Smooth muscle cell (in vitro differentiated cells): ENCODE measurements around the gene CSNK1A1. TPM values are rescaled to one million over a fixed set of nuclear protein-coding genes. Genes with fewer than 3 reads are reported as not detected.

Source experiments
- DNase-seq: peaks from one replicate; lab custom pipeline; 2025; ENCODE audit not compliant: unreplicated experiment; lab: John Stamatoyannopoulos, UW
- H2AFZ ChIP-seq: fragments of 200-600 bp; sonication (generic); 2 replicates; pipeline ENCODE4 v1.6.0; 2016; ENCODE audit warnings: antibody characterized with exemption, low read depth, mild to moderate bottlenecking
- H3F3A ChIP-seq: fragments of 200-600 bp; sonication (generic); 2 replicates; pipeline ENCODE4 v1.6.0; 2017; ENCODE audit warnings: antibody characterized with exemption, low read depth
- H3K27ac ChIP-seq: fragments of 200-600 bp; sonication (generic); 2 replicates; pipeline ENCODE4 v1.5.1; 2016; ENCODE audit warnings: low read depth, mild to moderate bottlenecking
- H3K27me3 ChIP-seq: fragments of 200-600 bp; sonication (generic); 2 replicates; pipeline ENCODE4 v1.6.1; 2016; ENCODE audit warnings: low read depth, mild to moderate bottlenecking
- H3K36me3 ChIP-seq: fragments of 200-600 bp; sonication (generic); 2 replicates; pipeline ENCODE4 v1.5.1; 2016; ENCODE audit warnings: low read depth
- H3K4me1 ChIP-seq: fragments of 200-600 bp; sonication (generic); 2 replicates; pipeline ENCODE4 v1.5.1; 2016; ENCODE audit warnings: low read depth
- H3K4me2 ChIP-seq: fragments of 200-600 bp; sonication (generic); 2 replicates; pipeline ENCODE4 v1.6.0; 2016; ENCODE audit warnings: mild to moderate bottlenecking
- H3K4me3 ChIP-seq: fragments of 200-600 bp; sonication (generic); 2 replicates; pipeline ENCODE4 v1.5.1; 2016; ENCODE audit warnings: mild to moderate bottlenecking
- H3K79me2 ChIP-seq: fragments of 200-600 bp; sonication (generic); 2 replicates; pipeline ENCODE4 v1.6.0; 2016; ENCODE audit warnings: low read depth, mild to moderate bottlenecking
- H3K9ac ChIP-seq: fragments of 200-600 bp; sonication (generic); 2 replicates; pipeline ENCODE4 v1.6.0; 2016; ENCODE audit warnings: low read depth
- H3K9me3 ChIP-seq: fragments of 200-600 bp; sonication (generic); replicated peaks from 2 replicates; pipeline ENCODE4 v1.5.1; 2016; ENCODE audit warnings: low read depth
- H4K20me1 ChIP-seq: fragments of 200-600 bp; sonication (generic); 2 replicates; pipeline ENCODE4 v1.6.0; 2016; ENCODE audit warnings: low read depth
- WGBS: methylation state at CpG from one replicate; pipeline ENCODE4 v1.1.7; 2016; ENCODE audit warnings: low lambda C conversion rate; 5-methylcytosine and 5-hydroxymethylcytosine counted together
- polyA plus RNA-seq: library from polyadenylated mRNA; unstranded; fragments of >200 nt; fragmentation: Nextera tagmentation; extraction: Ambion mirVana; gene quantifications from 2 replicates; pipeline ENCODE4 v1.2.1, GENCODE V29; 2016
- total RNA-seq: library from RNA; depleted of rRNA; stranded (reverse); fragments of >200 nt; gene quantifications from 2 replicates; pipeline ENCODE4 v1.2.3, GENCODE V29; 2014
- TF ChIP-seq, protein P1 (sequence below): fragments of 200-600 bp; sonication (generic); IDR thresholded peaks from 2 replicates; pipeline ENCODE4 v1.5.1; 2017; ENCODE audit warnings: borderline replicate concordance, mild to moderate bottlenecking, antibody characterized with exemption; ENCODE audit not compliant: insufficient read depth, poor library complexity, severe bottlenecking

CSNK1A1 gene
- total and polyA plus RNA-seq, 2 experiments from 2014 or later: 129 to 294 TPM

DNA sequence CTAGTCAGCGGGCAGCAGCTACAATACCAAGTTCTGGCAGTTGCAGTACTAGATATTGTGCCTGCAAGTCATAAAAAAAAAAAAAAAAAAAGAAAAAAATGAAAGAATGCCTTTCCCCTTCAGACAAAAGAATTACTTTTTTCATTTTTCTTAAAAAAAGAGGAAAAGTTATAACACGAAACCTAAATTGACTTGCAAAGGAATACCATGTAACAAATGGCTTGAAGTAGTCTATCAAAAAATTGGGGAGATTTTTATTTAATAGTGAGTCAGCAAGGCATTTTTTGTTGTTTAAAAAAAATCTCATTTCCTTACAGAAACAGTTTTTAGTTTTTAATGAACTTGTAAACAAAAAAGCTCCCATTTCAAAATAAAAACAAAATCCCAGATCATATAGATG lies 55.6 kb downstream of the CSNK1A1 start:
- peaks cover 12% of the 10 kb centered on the region for H3K4me1 ChIP-seq
- no peak overlapping the region for H2AFZ ChIP-seq
- H3K9me3 ChIP-seq: no peaks in the 10 kb centered on the region
- DNase-seq: no peak
- no peaks in the 10 kb centered on the region for H3K27me3 ChIP-seq
- H3K79me2 ChIP-seq: peaks cover 18% of the 10 kb centered on the region
- H4K20me1 ChIP-seq: peaks cover 43% of the 10 kb centered on the region
- H3K4me3 ChIP-seq: no peak overlapping the region
- peak overlapping the region; percentile 82 for H3K27ac ChIP-seq
- peaks cover 16% of the 10 kb centered on the region for H3K36me3 ChIP-seq
- WGBS: 94% methylated on average over 2 of the region's 2 CpGs
- TF ChIP-seq, protein P1, sequence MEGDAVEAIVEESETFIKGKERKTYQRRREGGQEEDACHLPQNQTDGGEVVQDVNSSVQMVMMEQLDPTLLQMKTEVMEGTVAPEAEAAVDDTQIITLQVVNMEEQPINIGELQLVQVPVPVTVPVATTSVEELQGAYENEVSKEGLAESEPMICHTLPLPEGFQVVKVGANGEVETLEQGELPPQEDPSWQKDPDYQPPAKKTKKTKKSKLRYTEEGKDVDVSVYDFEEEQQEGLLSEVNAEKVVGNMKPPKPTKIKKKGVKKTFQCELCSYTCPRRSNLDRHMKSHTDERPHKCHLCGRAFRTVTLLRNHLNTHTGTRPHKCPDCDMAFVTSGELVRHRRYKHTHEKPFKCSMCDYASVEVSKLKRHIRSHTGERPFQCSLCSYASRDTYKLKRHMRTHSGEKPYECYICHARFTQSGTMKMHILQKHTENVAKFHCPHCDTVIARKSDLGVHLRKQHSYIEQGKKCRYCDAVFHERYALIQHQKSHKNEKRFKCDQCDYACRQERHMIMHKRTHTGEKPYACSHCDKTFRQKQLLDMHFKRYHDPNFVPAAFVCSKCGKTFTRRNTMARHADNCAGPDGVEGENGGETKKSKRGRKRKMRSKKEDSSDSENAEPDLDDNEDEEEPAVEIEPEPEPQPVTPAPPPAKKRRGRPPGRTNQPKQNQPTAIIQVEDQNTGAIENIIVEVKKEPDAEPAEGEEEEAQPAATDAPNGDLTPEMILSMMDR: no peak
- peaks cover 39% of the 10 kb centered on the region for H3F3A ChIP-seq
- no peak overlapping the region for H3K9ac ChIP-seq
- H3K4me2 ChIP-seq: no peak overlapping the region

DNA sequence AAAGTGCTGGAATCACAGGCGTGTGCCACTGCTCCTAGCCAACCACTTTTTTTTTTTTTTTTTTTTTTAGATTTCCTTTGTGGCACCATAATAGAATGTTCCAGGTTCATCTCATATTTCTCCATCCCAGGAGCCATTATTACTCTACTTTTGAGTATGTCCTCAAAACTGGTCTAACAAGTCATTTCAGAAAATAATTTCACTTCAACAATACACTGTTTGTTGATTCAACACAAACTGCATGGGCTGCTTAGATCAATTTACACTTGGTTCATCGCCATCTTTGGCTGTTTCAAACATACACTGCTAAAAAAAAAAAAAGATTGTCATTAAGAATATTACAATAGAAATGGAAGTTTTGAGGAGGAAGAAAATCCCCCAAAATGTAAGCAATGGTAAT lies 57.9 kb downstream of the CSNK1A1 start:
- no peak for DNase-seq
- Histone ChIP-seq H3K36me3 (peaks cover 5% of the 10 kb centered on the region), H3K9ac (no peak overlapping the region), H3K4me2 (no peak overlapping the region), H3K4me3 (no peak overlapping the region), H3K9me3 (no peaks in the 10 kb centered on the region), H3K27ac (peak overlapping the region; percentile 82), H4K20me1 (peaks cover 23% of the 10 kb centered on the region), H3K27me3 (no peaks in the 10 kb centered on the region), H3K4me1 (peaks cover 11% of the 10 kb centered on the region), H2AFZ (no peak overlapping the region), H3K79me2 (peaks cover 4% of the 10 kb centered on the region), H3F3A (peaks cover 32% of the 10 kb centered on the region)
- TF ChIP-seq, protein P1: no peak
- WGBS: 89% methylated on average over 2 of the region's 2 CpGs

DNA sequence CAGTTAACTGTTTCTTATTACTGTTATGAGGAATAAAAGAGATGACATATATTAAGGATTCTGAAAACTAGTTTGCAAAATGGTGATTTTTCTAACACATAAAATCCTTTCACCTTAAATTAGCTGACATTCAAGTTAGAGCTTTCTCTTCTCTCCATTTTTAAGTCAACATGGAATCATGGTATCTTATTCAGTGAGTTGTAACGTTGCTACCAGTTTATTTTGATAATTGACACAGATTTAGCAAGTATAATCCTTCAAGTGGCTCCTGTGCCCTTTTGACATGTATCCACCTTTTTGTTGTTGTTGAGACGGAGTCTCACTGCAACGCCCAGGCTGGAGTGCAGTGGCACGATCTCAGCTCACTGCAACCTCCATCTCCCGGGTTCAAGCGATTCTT lies 58.5 kb downstream of the CSNK1A1 start:
- H3K9ac ChIP-seq: no peak overlapping the region
- WGBS: 92% methylated on average over 6 of the region's 6 CpGs
- peaks cover 4% of the 10 kb centered on the region for H3K79me2 ChIP-seq
- peak overlapping the region; percentile 82 for H3K27ac ChIP-seq
- H3K4me3 ChIP-seq: no peak overlapping the region
- H3F3A ChIP-seq: peaks cover 31% of the 10 kb centered on the region
- no peak for DNase-seq
- H3K27me3 ChIP-seq: no peaks in the 10 kb centered on the region
- H3K4me2 ChIP-seq: no peak overlapping the region
- H2AFZ ChIP-seq: no peak overlapping the region
- peaks cover 18% of the 10 kb centered on the region for H4K20me1 ChIP-seq
- H3K4me1 ChIP-seq: peaks cover 5% of the 10 kb centered on the region
- no peaks in the 10 kb centered on the region for H3K9me3 ChIP-seq
- peaks cover 5% of the 10 kb centered on the region for H3K36me3 ChIP-seq
- TF ChIP-seq, protein P1: no peak
